ENCODE results near the gene KLF5.

- TF ChIP-seq CTCF (IDR thresholded peaks at IDR 0.05) (no peak), POLR2A (IDR thresholded peaks at IDR 0.05) (no peak)
Observed at GRCh38 chr13:73036566-73036965, 22.2 kb upstream of the KLF5 start.

All from body of pancreas (tissue), 4 donors.